M059J (cell line): ENCODE measurements around the gene NPIPA3. TPM values are rescaled to one million over a fixed set of nuclear protein-coding genes. Genes with fewer than 3 reads are reported as not detected.
"Not testable (repeated sequence)": the region's sequence is repeated elsewhere in the genome, so short reads cannot be mapped to it uniquely, and the experiment has no call there.

Experiments
- DNase-seq: peaks from one replicate; pipeline ENCODE4 v3.0.0-alpha.2; 2012; ENCODE audit warnings: low read depth
- total RNA-seq: library from RNA; depleted of rRNA; stranded (reverse); fragments of >200 nt; shearing (Covaris generic); gene quantifications from 2 replicates; pipeline ENCODE4 v1.2.3, GENCODE V29; 2014; rRNA removed

NPIPA3 gene
- 0.22 TPM in 1 of 2 replicates, not detected in the other for total RNA-seq

DNA sequence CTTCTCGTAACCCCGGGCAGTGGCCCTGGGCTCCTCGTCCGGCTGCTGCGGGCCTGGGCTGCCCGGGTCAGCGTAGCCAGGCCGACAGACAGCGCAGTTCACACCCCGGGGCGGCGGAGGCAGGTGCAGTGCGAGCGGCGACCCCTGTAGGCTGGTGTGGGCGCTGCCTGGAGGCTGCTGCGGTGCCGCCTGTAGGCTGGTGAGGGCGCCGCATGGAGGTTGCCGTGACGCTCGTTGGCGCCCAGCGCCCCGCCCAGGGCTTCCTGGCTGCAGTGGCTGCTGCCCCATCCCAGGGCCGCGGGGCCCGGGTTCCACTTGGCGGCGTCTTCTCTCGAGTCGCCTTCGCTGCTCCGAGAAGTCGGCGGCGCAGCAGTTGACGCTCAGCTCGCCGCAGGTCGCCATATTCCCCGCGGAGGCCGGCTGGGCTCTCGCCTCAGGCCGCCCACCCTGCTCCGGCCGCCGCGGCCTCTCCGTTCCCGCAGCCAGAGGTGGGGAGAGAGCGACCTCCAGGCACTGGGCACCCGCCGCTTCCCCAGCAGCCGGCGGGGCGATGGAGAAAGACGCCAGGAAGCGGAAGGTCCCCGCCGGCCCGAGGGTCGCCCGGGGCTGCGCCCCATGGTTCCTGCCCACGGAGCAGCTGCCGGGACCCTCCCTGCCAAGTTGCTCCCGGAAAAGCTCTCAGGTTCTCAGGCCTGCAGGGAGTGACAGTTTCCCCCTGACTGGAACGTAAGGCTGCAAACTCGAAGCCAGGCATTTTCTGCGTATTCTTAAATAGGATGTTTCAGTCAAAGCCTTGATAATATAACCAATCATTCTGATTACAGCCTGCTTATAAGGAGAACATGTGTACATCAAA is at the start of gene NPIPA3:
TSS of gene NPIPA3 (plus strand) at position 256 of the 856 bp plus-strand sequence. CDS start 5,533 bp downstream, outside the sequence.
- DNase-seq, result not testable (repeated sequence)

DNA sequence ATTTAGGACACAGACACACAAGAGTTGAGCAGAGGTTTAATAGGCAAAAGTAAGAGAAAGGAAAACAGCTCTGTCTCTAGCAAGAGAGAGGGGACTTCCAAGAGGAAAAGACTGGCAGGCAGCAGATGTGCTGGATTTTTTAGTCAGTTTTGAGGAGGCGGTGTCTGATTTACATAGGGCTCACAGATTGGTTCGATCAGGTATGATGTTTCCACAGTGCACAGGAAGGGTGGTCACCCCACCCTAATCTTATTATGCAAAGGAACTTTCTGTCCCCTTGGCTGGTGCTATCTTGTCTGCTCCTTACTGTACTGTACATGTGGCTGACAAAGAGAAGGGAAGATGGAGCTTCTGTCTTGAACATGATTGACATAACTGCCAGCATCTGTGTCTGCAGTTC is 45.1 kb upstream of the NPIPA3 start:
- DNase-seq, result no peak

DNA sequence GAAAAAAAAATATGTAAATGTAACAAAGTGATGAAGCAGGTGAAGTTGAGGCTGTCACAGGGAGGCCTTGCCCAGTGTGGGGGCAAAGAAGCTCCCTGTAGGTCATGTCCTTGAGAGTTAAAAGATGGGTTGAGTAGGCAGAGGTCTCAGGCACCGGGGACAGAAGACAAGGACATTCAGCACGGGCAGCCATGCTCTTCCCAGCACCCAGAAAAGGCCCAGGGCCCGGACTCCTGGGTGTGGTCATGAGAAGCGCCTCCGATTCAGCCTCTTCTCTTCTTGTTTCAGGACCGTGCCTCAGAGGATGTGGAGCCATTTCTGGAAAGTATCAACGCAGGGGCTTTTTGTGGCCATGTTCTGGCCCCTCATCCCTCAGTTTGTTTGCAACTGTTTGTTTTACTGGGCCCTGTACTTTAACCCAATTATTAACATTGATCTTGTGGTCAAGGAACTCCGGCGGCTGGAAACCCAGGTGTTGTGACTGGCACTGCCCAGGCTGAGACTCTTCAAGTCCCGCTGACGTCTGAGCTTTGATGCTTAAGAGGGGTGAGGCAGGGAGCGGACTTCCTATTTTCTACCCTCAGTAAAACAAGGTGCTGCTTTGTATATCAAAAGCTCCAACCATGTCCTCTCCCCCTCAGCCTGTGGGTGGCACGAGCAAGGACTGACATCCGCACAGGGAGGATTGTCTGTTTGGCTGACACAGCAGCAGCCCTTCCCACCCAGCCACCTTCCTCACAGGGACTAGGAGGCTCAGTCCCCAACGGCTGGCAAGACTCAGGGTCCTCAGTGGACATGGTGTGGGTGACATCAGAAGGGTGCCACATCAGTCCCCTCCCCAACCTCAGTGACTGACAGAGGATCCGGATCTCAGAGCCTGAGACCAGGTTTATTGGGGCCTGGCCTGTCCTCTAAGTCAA is 35.6 kb upstream of the NPIPA3 start:
- no peak for DNase-seq

DNA sequence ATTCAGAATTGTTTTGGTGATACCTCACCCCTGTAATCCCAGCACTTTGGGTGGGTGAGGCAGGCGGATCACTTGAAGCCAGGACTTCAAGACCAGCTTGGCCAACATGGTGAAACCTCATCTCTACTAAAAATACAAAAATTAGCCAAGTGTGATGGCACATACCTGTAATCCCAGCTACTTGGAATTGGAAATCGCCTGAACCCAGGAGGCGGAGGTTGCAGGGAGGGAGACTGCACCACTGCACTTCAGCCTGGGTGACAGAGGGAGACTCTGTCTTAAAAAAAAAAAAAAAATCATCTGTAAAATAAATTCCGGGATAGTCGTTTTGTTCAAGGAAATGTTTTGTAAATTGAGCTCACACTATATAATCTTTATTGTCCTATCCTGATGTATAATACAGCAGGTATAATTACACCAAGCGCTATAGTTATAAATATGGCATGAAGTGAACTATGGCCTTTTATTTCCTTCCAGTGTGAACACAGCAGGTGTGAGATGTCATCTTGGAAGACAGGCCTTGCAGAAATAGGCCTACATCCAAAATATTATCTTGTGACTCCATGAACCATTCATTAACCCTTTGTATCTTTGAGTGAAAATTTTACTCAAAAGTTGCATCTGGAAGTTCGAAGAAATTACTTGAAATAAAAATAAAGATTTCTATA is 34.5 kb upstream of the NPIPA3 start:
- DNase-seq, result no peak

DNA sequence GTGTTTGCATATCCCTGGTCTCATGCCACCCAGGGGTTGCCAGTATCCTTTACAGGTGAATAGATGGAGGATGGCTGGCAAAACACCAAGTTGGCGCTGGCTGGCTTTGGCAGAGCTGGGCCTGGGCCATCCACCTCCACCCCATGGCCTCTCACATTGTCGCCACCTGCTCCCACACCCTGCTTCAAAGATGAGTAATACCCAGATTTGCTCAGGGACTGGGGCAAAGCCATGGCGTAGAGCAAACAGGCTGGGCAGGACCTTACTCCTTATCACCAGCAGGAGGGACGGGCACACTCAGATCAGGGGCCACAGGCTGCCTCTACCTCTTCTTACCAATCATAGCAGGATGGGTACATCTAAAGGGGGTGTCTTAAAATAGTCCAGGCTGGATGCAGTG is 33.4 kb upstream of the NPIPA3 start:
- peak; percentile 34 for DNase-seq

DNA sequence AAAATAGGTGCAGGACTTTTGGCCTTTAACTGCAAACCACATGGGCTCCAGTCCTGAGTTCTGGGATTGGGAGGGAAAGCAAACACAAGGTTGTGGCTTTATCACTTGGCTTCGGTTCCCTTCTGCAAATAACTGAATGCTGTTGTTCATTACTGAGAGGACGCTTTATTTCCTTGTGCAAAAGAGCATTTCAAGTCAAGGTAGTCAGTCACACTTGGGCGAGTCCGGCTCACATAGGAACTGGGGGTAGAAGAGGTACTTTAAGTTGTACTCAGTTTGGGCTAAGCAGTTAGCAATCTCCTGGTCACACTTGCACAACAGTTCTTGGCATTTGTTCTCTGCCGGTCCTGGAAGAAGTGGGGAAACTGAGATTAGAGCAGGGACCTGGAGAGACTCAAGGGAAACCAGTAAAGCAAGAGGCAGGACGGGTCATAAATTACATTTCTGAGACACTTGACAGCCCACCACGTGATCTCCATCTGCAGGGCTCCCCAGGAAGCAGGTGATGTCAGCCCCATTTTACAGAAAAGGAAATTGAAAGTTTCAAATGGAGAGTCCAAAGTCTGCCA is 30.7 kb upstream of the NPIPA3 start:
- no peak for DNase-seq

DNA sequence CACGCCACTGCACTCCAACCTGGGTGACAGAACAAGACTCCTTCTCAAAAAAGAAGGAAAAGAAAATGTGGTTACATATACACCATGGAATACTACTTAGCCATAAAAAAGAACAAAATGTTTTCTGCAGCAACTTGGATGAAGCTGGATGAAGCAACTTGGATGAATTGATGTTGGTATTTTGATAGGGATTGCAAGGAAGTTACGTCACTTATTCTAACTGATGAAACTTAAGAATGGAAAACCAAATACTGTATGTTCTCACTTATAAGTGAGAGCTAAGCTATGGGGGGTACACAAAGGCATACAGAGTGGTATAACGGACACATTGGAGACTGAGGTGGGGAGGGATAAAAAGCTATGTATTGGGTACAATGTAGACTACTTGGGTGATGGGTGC is 26.6 kb upstream of the NPIPA3 start:
- no peak for DNase-seq

DNA sequence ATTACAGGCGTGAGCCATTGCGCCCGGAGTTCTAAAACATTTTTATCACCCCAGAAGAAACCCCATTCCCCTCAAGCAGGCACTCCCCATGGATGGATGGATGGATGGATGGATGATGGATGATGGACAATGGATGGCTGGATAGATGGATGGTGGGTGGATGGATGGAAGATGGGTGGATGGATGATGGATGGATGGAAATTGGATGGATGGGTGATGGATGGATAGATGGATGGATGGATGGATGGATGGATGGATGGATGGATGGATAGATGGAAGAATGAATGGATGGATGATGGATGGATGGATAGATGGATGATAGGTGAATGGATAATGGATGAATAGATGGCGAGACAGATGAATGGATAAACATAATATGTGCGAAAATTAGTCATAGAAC is 25.6 kb upstream of the NPIPA3 start:
- no peak for DNase-seq

DNA sequence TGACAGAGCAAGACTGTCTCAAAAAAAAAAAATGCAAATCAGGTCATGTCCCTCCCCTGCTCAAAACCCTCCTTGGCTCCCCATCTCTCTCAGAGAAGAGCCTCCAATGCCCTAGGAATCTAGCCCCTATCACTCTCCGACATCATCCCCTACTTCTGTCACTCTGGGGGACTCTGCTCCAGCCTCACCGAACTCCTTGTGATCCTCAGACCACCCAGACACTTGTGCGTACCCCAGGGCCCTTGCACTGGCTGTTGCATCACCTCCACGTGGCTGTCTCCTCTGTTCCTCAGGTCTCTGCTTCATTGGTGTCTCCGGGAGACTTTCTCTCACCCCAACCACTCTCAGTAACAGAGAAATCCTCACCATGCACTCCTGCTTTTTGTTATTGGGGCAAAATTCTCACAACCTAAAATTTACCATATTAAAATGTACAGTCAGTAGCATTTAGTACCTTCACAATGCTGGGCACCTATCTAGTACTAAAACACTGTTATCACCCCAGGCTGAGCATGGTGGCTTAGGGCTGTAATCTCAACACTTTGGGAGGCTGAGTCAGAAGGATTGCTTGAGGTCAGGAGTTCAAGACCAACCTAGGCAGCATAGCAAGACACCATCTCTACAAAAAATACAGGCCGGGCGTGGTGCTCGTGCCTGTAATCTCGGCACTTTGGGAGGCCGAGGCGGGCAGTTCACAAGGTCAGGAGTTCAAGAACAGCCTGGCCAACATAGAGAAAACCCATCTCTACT is 24.3 kb upstream of the NPIPA3 start:
- no peak for DNase-seq

DNA sequence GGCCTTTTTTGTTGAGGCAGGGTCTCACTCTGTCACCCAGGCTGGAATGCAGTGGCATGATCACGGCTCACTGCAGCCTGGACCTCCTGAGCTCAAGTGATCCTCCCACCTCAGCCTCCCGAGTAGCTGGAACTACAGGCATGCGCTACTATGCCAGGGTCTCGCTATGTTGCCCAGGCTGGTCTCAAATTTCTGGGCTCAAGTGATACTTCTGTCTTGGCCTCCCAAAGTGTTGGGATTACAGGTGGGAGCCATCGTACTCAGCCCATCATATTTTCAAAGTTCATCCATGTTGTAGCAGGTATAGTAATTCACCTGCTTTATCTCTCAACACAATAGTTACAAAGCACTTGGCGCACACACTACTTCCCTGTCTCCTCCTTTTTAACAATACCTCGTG is 22.8 kb upstream of the NPIPA3 start:
- DNase-seq, result not testable (repeated sequence)

DNA sequence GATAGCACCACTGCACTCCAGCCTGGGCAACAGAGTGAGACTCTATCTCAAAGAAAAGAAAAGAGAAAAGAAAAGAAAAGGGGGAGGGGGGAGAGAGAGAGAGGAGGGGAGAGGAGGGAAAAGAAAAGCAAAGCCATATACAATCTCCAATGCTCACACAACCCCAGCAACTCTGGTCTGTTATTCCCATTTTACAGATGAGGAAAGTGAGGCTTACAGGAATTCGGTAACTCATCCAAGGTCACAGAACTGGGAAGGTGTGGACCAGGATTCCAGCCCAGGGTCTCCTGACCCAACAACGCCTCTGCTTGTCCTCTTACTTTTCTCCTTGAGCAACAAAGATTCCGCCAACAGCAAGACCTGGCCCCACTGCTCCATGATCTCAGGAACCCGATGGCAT is 22.1 kb upstream of the NPIPA3 start:
- no peak for DNase-seq

DNA sequence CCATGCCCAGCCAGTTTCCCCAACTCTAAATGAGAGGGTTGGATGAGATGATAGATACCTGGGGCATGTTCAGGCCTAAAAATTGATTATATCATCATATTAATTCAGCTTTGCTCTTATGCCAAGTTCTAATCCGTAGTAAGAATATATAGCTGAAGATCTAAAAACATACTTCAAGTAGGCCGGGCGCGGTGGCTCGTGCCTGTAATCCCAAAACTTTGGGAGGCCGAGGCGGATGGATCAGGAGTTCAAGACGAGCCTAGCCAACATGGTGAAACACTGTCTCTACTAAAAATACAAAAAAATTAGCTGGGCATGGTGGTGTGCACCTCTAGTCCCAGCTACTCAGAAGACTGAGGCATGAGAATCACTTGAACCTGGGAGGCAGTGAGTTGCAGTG is 21.1 kb upstream of the NPIPA3 start:
- no peak for DNase-seq

DNA sequence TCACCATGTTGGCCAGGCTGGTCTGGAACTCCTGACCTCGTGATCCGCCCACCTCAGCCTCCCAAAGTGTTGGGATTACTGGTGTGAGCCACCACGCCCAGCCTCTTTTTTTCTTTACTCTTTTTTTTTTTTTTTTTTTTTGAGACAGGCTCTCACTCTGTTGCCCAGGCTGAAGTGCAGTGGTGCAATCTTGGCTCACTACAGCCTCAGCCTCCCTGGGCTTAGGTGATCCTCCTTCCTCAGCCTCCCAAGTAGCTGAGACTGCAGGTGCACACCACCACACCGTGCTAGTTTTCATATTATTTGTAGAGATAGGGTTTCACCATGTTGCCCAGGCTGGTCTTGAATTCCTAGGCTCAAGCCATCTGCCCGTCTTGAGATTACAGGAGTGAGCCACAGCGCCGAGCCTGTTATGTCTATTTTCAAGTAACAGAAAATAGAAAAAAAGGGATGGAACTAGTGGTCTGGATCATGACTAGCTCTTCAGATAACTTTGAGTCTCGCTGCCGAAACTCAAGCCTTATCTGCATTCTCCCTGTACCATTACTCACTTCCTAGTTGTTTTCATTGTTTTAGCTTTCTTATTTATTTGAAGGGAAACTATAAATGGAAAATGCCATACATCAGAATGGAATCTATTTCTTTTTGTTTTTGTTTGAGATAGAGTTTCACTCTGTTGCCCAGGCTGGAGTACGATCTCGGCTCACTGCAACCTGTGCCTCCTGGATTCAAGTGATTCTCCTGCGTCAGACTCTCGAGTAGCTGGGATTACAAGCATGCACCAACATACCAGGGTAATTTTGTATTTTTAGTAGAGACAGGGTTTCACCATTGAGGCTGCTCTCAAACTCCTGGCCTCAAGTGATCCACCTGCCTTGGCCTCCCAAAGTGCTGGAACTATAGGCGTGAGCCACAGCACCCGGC is 17.1 kb upstream of the NPIPA3 start:
- not testable (repeated sequence) for DNase-seq

DNA sequence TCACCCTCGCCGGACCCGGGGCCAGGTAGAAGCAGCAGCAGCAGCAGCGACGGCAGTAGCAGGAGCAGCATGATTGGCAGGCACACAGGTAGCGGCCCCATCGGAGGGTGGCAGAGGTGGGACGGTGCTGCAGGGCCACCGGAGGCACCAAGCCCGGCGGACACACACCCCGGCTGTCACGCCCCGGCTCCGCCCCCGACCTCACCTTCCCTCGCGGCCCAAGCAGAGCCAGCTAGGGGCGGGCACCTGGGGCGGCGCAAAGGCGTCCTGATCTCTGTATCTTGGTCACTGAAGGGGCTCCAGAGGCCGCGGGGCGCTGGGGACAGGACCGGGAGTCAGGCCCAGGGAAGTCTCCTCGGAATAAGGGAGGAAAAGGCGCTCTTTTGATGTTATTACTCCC is 9.1 kb upstream of the NPIPA3 start, which contains the start of gene PLA2G10:
TSS of gene PLA2G10 (minus strand) at position 180 of the 400 bp plus-strand sequence. CDS start at position 101, 79 bp downstream.
- DNase-seq, result not testable (repeated sequence)

DNA sequence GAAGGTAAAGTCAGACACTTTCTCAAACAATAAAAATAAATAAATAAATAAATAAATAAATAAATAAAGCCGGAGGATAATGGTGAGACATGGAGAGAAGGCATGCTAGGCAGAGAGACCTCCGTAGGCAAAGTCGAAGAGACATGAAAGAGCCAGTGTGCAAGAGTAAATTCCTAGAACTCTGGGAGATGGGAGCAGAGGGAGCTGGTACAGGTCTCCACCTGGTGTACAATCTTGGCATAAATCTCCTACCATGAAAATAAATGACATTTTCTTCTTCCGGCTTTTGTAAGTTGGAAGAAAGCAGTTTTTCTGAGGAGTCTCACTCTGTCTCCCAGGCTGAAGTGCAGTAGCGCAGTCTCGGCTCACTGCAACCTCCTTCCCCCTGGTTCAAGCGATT is 1.4 kb upstream of the NPIPA3 start:
- DNase-seq, result not testable (repeated sequence)

DNA sequence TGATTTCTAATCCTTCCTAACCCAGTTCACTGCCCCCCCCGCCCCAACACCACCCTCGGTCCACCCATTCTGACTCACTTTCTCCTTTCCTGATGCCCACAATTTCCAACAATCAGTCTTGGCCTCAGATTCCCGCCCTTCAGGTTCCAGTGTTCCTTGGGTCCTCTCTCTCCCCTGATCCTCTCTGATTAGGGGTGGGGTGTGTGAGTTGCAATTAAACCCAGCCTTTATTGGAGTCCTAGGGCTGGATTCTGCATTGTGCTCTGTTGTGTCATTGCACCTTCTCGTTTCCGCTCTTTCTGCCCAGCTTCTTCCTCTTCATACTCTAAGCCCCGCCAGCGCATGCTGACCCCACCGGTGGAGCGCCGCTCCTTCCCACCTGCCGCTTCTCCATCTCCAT is 539 bp upstream of the NPIPA3 start:
- DNase-seq, result not testable (repeated sequence)

DNA sequence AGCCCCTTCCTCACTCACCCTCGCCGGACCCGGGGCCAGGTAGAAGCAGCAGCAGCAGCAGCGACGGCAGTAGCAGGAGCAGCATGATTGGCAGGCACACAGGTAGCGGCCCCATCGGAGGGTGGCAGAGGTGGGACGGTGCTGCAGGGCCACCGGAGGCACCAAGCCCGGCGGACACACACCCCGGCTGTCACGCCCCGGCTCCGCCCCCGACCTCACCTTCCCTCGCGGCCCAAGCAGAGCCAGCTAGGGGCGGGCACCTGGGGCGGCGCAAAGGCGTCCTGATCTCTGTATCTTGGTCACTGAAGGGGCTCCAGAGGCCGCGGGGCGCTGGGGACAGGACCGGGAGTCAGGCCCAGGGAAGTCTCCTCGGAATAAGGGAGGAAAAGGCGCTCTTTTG is 30.0 kb downstream of the NPIPA3 start:
- not testable (repeated sequence) for DNase-seq

DNA sequence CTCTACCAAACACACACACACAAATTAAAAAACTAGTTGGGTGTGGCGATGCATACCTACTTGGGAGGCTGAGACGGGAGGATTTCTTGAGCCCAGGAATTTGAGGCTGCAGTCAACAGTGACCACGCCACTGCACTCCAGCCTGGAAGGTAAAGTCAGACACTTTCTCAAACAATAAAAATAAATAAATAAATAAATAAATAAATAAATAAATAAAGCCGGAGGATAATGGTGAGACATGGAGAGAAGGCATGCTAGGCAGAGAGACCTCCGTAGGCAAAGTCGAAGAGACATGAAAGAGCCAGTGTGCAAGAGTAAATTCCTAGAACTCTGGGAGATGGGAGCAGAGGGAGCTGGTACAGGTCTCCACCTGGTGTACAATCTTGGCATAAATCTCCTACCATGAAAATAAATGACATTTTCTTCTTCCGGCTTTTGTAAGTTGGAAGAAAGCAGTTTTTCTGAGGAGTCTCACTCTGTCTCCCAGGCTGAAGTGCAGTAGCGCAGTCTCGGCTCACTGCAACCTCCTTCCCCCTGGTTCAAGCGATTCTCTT is 37.7 kb downstream of the NPIPA3 start:
- not testable (repeated sequence) for DNase-seq

DNA sequence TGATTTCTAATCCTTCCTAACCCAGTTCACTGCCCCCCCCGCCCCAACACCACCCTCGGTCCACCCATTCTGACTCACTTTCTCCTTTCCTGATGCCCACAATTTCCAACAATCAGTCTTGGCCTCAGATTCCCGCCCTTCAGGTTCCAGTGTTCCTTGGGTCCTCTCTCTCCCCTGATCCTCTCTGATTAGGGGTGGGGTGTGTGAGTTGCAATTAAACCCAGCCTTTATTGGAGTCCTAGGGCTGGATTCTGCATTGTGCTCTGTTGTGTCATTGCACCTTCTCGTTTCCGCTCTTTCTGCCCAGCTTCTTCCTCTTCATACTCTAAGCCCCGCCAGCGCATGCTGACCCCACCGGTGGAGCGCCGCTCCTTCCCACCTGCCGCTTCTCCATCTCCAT is 38.6 kb downstream of the NPIPA3 start:
- DNase-seq, result not testable (repeated sequence)
